C4-2B (cell line): ENCODE data around the gene SSBP3.

Experiments
- CTCF ChIP-seq: fragments of 450-650 bp; conservative IDR thresholded peaks from 2 replicates; pipeline ENCODE4 v1.5.1; 2017; ENCODE audit warnings: mild to moderate bottlenecking
- ZFX ChIP-seq: fragments of 450-650 bp; IDR thresholded peaks from 2 replicates; pipeline ENCODE4 v1.6.1; 2017

- no peak for TF ChIP-seq CTCF
- TF ChIP-seq ZFX = no peak
Measured at GRCh38 chr1:54245501-54245900, 160.7 kb downstream of the SSBP3 start.
